Chondrocyte (in vitro differentiated cells): ENCODE results near the gene GLS2. TPM values are rescaled to one million over a fixed set of nuclear protein-coding genes. Genes with fewer than 3 reads are reported as not detected.
"Not testable (repeated sequence)": the region's sequence is repeated elsewhere in the genome, so short reads cannot be mapped to it uniquely, and the experiment has no call there.

Experiments
- DNase-seq: peaks from one replicate; pipeline ENCODE4 v3.0.0; 2021; ENCODE audit warnings: mixed read lengths, low spot score
- H3K27ac Mint-ChIP-seq: one replicate; pipeline ENCODE4 v1.8.0; 2021; ENCODE audit warnings: mild to moderate bottlenecking, moderate library complexity, mixed read lengths; ENCODE audit not compliant: unreplicated experiment
- H3K27me3 Mint-ChIP-seq: 2 replicates; pipeline ENCODE4 v1.8.0; 2021; ENCODE audit warnings: low read depth, mixed read lengths
- H3K36me3 Mint-ChIP-seq: 2 replicates; pipeline ENCODE4 v1.8.0; 2021; ENCODE audit warnings: low read depth, mixed read lengths
- H3K4me1 Mint-ChIP-seq: 2 replicates; pipeline ENCODE4 v1.8.0; 2021; ENCODE audit warnings: low read depth, mild to moderate bottlenecking, mixed read lengths
- H3K4me3 Mint-ChIP-seq: one replicate; pipeline ENCODE4 v1.8.0; 2021; ENCODE audit warnings: mild to moderate bottlenecking, moderate library complexity, mixed read lengths; ENCODE audit not compliant: unreplicated experiment
- H3K9me3 Mint-ChIP-seq: 2 replicates; pipeline ENCODE4 v1.8.0; 2021; ENCODE audit warnings: low read depth, mixed read lengths
- total RNA-seq: library from RNA; stranded (reverse); gene quantifications from 3 replicates; pipeline ENCODE4 v1.2.1, GENCODE V29; 2021
- TF ChIP-seq, protein P1 (sequence below): fragments of 200-600 bp; sonication (generic); IDR thresholded peaks from 2 replicates; pipeline ENCODE4 v1.5.0; 2021; ENCODE audit warnings: antibody characterized with exemption, mild to moderate bottlenecking, moderate library complexity

Gene GLS2
- total RNA-seq, 1 donor from 2014 or later: 0.25 TPM

DNA sequence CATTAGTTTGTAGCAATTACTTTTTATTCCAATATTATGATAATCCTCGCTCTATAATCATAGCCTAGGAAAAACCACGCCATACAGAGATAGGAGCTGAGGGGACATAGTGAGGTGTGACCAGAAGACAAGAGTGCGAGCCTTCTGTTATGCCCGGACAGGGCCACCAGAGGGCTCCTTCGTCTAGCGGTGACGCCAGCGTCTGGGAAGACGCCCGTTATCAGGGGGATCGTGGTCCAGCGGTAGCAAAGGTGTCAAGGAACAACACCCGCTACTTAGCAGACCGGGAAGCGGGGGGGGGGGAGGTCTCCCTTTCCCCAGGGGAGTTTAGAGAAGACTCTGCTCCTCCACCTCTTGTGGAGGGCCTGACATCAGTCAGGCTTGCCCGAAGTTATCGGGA, 8.7 kb upstream of the GLS2 start:
- not testable (repeated sequence) for H3K36me3 Mint-ChIP-seq, H3K27ac Mint-ChIP-seq, H3K4me3 Mint-ChIP-seq, H3K9me3 Mint-ChIP-seq, H3K4me1 Mint-ChIP-seq, H3K27me3 Mint-ChIP-seq, DNase-seq
- TF ChIP-seq, protein P1, sequence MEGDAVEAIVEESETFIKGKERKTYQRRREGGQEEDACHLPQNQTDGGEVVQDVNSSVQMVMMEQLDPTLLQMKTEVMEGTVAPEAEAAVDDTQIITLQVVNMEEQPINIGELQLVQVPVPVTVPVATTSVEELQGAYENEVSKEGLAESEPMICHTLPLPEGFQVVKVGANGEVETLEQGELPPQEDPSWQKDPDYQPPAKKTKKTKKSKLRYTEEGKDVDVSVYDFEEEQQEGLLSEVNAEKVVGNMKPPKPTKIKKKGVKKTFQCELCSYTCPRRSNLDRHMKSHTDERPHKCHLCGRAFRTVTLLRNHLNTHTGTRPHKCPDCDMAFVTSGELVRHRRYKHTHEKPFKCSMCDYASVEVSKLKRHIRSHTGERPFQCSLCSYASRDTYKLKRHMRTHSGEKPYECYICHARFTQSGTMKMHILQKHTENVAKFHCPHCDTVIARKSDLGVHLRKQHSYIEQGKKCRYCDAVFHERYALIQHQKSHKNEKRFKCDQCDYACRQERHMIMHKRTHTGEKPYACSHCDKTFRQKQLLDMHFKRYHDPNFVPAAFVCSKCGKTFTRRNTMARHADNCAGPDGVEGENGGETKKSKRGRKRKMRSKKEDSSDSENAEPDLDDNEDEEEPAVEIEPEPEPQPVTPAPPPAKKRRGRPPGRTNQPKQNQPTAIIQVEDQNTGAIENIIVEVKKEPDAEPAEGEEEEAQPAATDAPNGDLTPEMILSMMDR: peak; percentile 73

DNA sequence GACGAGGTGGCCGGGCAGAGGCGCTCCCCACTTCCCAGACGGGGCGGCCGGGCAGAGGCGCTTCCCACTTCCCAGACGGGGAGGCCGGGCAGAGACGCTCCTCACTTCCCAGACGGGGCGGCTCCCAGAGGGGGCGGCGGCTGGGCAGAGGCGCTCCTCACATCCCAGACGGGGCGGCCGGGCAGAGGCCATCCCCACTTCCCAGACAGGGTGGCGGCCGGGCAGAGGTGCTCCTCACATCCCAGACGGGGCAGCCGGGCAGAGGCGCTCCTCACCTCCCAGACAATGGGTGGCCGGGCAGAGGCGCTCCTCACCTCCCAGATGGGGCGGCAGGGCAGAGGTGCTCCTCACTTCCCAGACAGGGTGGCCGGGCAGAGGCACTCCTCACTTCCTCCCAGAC, 6.5 kb upstream of the GLS2 start:
- H3K27me3 Mint-ChIP-seq: peaks cover 21% of the 10 kb centered on the region
- H3K9me3 Mint-ChIP-seq, H3K4me3 Mint-ChIP-seq, DNase-seq, H3K4me1 Mint-ChIP-seq, H3K36me3 Mint-ChIP-seq, H3K27ac Mint-ChIP-seq: not testable (repeated sequence)

GRCh38 chr12:56494106-56494415, 6.1 kb upstream of the GLS2 start:
- not testable (repeated sequence) for H3K36me3 Mint-ChIP-seq, H3K4me1 Mint-ChIP-seq, H3K9me3 Mint-ChIP-seq, DNase-seq, H3K27ac Mint-ChIP-seq, H3K4me3 Mint-ChIP-seq
- H3K27me3 Mint-ChIP-seq: peaks cover 24% of the 10 kb centered on the region

GRCh38 chr12:56493409-56494105, 5.6 kb upstream of the GLS2 start:
- H3K9me3 Mint-ChIP-seq, H3K4me3 Mint-ChIP-seq, H3K4me1 Mint-ChIP-seq, DNase-seq, H3K27ac Mint-ChIP-seq, H3K36me3 Mint-ChIP-seq: not testable (repeated sequence)
- H3K27me3 Mint-ChIP-seq: peaks cover 26% of the 10 kb centered on the region

- Mint-ChIP-seq H3K36me3 (peaks cover 1% of the 10 kb centered on the region), H3K27ac (no peak overlapping the region), H3K4me1 (peaks cover 14% of the 10 kb centered on the region), H3K9me3 (peaks cover 2% of the 10 kb centered on the region), H3K27me3 (peaks cover 36% of the 10 kb centered on the region), H3K4me3 (no peak overlapping the region)
- TF ChIP-seq, protein P1: no peak
- no peak for DNase-seq
These were observed 2.4 kb upstream of the GLS2 start for GRCh38 chr12:56490360-56490759.

- TF ChIP-seq, protein P1: no peak
- Mint-ChIP-seq H3K36me3 (peaks cover 1% of the 10 kb centered on the region), H3K9me3 (peaks cover 2% of the 10 kb centered on the region), H3K27me3 (peaks cover 33% of the 10 kb centered on the region), H3K4me3 (peak overlapping the region; percentile 81), H3K27ac (peak overlapping the region; percentile 36), H3K4me1 (peaks cover 14% of the 10 kb centered on the region)
- peak; percentile 89 for DNase-seq
These were observed 417 bp downstream of the GLS2 start for GRCh38 chr12:56487448-56488040.

GRCh38 chr12:56486694-56487093, 1.3 kb downstream of the GLS2 start:
- Mint-ChIP-seq H3K36me3 (peaks cover 1% of the 10 kb centered on the region), H3K9me3 (peaks cover 2% of the 10 kb centered on the region), H3K4me3 (no peak overlapping the region), H3K27me3 (peaks cover 31% of the 10 kb centered on the region), H3K27ac (no peak overlapping the region), H3K4me1 (peaks cover 14% of the 10 kb centered on the region)
- TF ChIP-seq, protein P1: no peak
- no peak for DNase-seq
